Astrocyte (in vitro differentiated cells and primary cell): ENCODE results near the gene WNT5B.

Source experiments
- EZH2 ChIP-seq: IDR thresholded peaks from 2 replicates; pipeline ENCODE4 v1.6.1; 2012; ENCODE audit warnings: mild to moderate bottlenecking, low read length, inconsistent platforms; ENCODE audit not compliant: insufficient read depth
- TF ChIP-seq, protein P1 (sequence below): IDR thresholded peaks from 2 replicates; pipeline ENCODE4 v1.5.1; 2011; ENCODE audit warnings: low read depth, mild to moderate bottlenecking, inconsistent platforms, low read length, moderate library complexity; ENCODE audit not compliant: insufficient read depth

DNA sequence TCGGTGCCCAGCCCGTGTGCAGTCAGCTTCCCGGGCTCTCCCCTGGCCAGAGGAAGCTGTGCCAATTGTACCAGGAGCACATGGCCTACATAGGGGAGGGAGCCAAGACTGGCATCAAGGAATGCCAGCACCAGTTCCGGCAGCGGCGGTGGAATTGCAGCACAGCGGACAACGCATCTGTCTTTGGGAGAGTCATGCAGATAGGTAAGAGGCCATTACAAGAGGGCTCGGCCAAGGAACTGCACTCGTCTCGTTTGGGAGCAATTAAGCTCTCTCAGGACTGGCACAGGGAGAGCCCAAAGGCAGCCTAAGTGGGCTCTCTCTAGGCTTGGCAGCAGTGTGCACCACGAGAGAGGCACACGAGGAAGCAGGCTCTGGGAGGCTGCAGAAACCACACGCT lies 3.7 kb downstream of the WNT5B start:
- TF ChIP-seq, protein P1, sequence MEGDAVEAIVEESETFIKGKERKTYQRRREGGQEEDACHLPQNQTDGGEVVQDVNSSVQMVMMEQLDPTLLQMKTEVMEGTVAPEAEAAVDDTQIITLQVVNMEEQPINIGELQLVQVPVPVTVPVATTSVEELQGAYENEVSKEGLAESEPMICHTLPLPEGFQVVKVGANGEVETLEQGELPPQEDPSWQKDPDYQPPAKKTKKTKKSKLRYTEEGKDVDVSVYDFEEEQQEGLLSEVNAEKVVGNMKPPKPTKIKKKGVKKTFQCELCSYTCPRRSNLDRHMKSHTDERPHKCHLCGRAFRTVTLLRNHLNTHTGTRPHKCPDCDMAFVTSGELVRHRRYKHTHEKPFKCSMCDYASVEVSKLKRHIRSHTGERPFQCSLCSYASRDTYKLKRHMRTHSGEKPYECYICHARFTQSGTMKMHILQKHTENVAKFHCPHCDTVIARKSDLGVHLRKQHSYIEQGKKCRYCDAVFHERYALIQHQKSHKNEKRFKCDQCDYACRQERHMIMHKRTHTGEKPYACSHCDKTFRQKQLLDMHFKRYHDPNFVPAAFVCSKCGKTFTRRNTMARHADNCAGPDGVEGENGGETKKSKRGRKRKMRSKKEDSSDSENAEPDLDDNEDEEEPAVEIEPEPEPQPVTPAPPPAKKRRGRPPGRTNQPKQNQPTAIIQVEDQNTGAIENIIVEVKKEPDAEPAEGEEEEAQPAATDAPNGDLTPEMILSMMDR: no peak
- no peak for TF ChIP-seq EZH2
